Bronchial epithelial cell (primary cell): Measurements from ENCODE around the gene PIK3C3. TPM values are rescaled to one million over a fixed set of nuclear protein-coding genes. Genes with fewer than 3 reads are reported as not detected.
A peak's percentile ranks its signal among the peaks of the same experiment; 100 is the strongest.

Source experiments
- DNase-seq: peaks from one replicate; pipeline ENCODE4 v3.0.0-alpha.2; 2010; ENCODE audit warnings: low read depth
- FAIRE-seq: peaks from 2 replicates; lab custom pipeline; 2011; peaks lifted over from hg19 to GRCh38; lab: Jason Lieb, UNC
- H3K27me3 ChIP-seq: 2 replicates; pipeline ENCODE4 v1.5.1; 2011; ENCODE audit warnings: low read length; ENCODE audit not compliant: control insufficient read depth, insufficient read depth
- H3K36me3 ChIP-seq: 2 replicates; pipeline ENCODE4 v1.5.1; 2011; ENCODE audit warnings: low read length; ENCODE audit not compliant: control insufficient read depth, insufficient read depth
- H3K4me3 ChIP-seq: 2 replicates; pipeline ENCODE4 v1.5.1; 2011; ENCODE audit warnings: mild to moderate bottlenecking, low read depth, low read length, control low read depth
- CTCF ChIP-seq: IDR thresholded peaks from 2 replicates; pipeline ENCODE4 v1.5.1; 2011; ENCODE audit warnings: mild to moderate bottlenecking, moderate library complexity, low read length, control low read depth, inconsistent platforms; ENCODE audit not compliant: insufficient read depth, severe bottlenecking
- total RNA-seq: library from RNA; depleted of rRNA; stranded (reverse); fragments of >200 nt; gene quantifications from 2 replicates; pipeline ENCODE4 v1.2.1, GENCODE V29; 2014

Gene PIK3C3
- total RNA-seq, 1 donor from 2014 or later: 24.2 TPM

DNA sequence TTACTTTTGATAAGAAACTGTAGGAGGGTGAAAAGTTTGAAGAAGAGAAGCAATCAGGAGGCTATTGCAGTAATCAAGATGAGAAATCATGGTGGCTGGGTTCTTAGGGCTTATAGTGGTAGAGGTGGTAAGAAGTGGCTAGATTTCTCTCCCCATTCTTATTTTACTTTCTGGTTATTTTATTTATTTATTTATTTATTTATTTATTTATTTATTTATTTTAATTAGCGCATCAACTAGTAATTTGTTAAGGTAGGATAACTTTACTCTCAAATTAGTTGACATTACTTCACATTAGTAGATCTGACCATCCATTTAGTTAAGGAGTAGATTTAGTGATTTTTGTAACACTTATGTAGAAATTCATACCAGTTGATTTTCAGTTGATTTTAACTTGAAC lies 77.4 kb downstream of the PIK3C3 start:
- TF ChIP-seq CTCF: no peak
- Histone ChIP-seq H3K27me3 (no peaks in the 10 kb centered on the region), H3K36me3 (peaks cover 5% of the 10 kb centered on the region), H3K4me3 (no peak overlapping the region)
- DNase-seq (no peak), FAIRE-seq (no peak)

- TF ChIP-seq CTCF: no peak
- H3K36me3 ChIP-seq: peaks cover 5% of the 10 kb centered on the region
- no peak for DNase-seq
- H3K27me3 ChIP-seq: no peaks in the 10 kb centered on the region
- H3K4me3 ChIP-seq: no peak overlapping the region
- no peak for FAIRE-seq
These were observed 78.2 kb downstream of the PIK3C3 start for GRCh38 chr18:42033137-42033810.

GRCh38 chr18:42038936-42039335 lies 83.9 kb downstream of the PIK3C3 start:
- no peak for TF ChIP-seq CTCF
- Histone ChIP-seq H3K27me3 (no peaks in the 10 kb centered on the region), H3K36me3 (peaks cover 5% of the 10 kb centered on the region), H3K4me3 (no peak overlapping the region)
- no peak for FAIRE-seq
- peak; percentile 29 for DNase-seq

DNA sequence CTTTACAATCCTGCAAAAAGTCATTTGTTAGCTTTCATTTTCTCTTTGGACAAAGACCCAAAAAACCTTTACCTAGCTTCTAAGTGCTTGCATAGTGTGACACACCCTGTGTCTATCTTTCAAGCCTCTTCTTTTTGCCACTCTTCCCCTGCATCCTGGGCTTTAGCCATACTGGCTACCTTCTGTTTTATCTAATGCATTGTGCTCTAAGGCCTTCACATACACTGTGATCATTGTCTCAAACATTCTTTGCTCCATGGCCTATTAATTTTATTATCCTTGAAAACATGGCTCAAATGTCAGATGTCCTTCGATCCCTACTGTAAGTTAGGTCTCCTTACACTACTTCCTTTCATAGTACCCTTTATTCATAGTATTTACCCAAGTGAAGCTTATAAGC lies 84.4 kb downstream of the PIK3C3 start:
- Histone ChIP-seq H3K4me3 (no peak overlapping the region), H3K36me3 (peaks cover 6% of the 10 kb centered on the region), H3K27me3 (no peaks in the 10 kb centered on the region)
- FAIRE-seq (no peak), DNase-seq (no peak)
- TF ChIP-seq CTCF: no peak

DNA sequence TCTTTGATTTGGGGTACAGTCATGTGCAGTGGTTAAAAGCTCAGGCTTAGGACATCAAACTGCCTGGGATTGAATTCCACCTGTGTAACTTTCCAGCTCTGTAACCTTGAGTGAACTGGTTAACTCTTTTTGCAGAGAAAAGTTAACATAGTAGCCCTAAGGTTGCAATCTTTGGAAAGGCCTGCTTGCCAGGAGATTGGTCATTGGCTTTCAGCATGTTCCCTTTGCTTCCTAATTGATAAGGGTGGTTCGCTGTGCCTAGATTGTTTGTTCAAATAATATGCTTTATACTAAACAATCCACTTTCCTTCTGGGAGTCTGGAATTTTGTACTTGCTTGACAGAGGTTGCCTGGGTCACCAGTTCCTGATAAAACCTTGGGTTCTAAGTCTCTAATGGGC lies 86.8 kb downstream of the PIK3C3 start:
- Histone ChIP-seq H3K4me3 (no peak overlapping the region), H3K27me3 (no peaks in the 10 kb centered on the region), H3K36me3 (peaks cover 7% of the 10 kb centered on the region)
- no peak for FAIRE-seq
- no peak for DNase-seq
- TF ChIP-seq CTCF: no peak

GRCh38 chr18:42045346-42045745 lies 90.3 kb downstream of the PIK3C3 start:
- Histone ChIP-seq H3K4me3 (no peak overlapping the region), H3K36me3 (peaks cover 4% of the 10 kb centered on the region), H3K27me3 (no peaks in the 10 kb centered on the region)
- no peak for TF ChIP-seq CTCF
- FAIRE-seq (no peak), DNase-seq (peak; percentile 51)
